Effector memory CD8-positive, alpha-beta T cell (primary cell): ENCODE results near the gene TEX22.
"Not testable (repeated sequence)": the region's sequence is repeated elsewhere in the genome, so short reads cannot be mapped to it uniquely, and the experiment has no call there.

Experiments
- ATAC-seq: fragments of 150-1000 bp; cut with Tn5 transposase; replicated peaks from 2 replicates; pipeline ENCODE4 v1.10.0; 2021; ENCODE audit warnings: mild to moderate bottlenecking, moderate library complexity
- DNase-seq, 3 experiments: peaks; one replicate each; pipeline ENCODE4 v3.0.0; 2021
- H3K27ac Mint-ChIP-seq, 2 donors: one replicate each; pipeline ENCODE4 v1.8.0; 2022; ENCODE audit warnings: mild to moderate bottlenecking in 2 of 2, mixed read lengths in 2 of 2, moderate library complexity in 2 of 2
- H3K27me3 Mint-ChIP-seq, 2 donors: one replicate each; pipeline ENCODE4 v1.8.0; 2022; ENCODE audit warnings: mixed read lengths in 2 of 2
- H3K36me3 Mint-ChIP-seq: one replicate; pipeline ENCODE4 v1.8.0; 2022; ENCODE audit warnings: mild to moderate bottlenecking, moderate library complexity, mixed read lengths; ENCODE audit not compliant: insufficient read depth
- H3K4me1 Mint-ChIP-seq, 2 donors: one replicate each; pipeline ENCODE4 v1.8.0; 2022; ENCODE audit warnings: low read depth in 2 of 2, mixed read lengths in 2 of 2
- H3K4me3 Mint-ChIP-seq, 2 donors: one replicate each; pipeline ENCODE4 v1.8.0; 2022; ENCODE audit warnings: mild to moderate bottlenecking in 2 of 2, mixed read lengths in 2 of 2, moderate library complexity in 2 of 2
- H3K9me3 Mint-ChIP-seq, 2 donors: one replicate each; pipeline ENCODE4 v1.8.0; 2022; ENCODE audit warnings: mixed read lengths in 2 of 2

TEX22 gene

DNA sequence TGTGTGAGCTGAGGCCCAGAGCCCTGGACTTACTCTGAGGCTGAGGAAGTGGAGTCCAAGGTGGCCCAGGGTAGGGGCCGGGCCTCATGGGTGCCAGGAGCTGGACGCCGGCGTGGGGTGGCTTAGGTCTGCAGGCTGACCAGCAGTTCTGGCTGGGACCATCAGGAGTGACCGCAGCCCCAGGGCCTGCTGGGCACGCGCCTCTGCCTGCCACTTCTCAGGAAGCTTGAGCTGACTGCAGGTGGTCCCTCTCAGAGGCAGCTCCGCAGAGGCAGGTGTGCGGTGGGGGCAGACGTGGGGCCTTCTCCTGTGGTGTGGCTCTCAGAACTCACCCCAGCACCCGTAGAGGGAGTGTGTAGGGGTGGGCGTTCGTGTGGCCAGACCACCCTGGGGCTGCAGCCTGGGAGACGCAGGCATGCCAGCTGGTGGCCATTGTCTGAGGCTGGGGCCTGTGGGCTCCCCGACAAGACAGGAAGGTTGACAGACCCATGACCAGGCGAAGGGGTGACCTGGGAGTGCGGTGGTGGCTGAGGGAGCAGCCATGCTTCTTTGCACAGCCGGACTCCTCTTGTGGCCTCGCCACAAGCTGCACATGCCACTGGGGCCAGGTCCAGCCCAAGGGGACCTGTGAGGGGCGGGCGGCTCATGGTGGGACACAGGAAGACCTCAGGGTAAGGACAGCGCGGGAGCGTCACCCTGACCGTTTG lies 40.0 kb upstream of the TEX22 start:
- ATAC-seq (no peak), DNase-seq (no peak)
- H3K4me1 Mint-ChIP-seq, result no peaks in the 10 kb centered on the region
- no peak overlapping the region for H3K4me3 Mint-ChIP-seq
- H3K27ac Mint-ChIP-seq, result no peak overlapping the region
- no peaks in the 10 kb centered on the region for H3K9me3 Mint-ChIP-seq
- H3K36me3 Mint-ChIP-seq, result peaks cover 21% of the 10 kb centered on the region
- no peaks in the 10 kb centered on the region for H3K27me3 Mint-ChIP-seq

GRCh38 chr14:105358943-105359342 lies 39.4 kb upstream of the TEX22 start:
- ATAC-seq (no peak), DNase-seq (no peak)
- no peaks in the 10 kb centered on the region for H3K9me3 Mint-ChIP-seq
- no peaks in the 10 kb centered on the region for H3K27me3 Mint-ChIP-seq
- H3K27ac Mint-ChIP-seq, result no peak overlapping the region
- no peak overlapping the region for H3K4me3 Mint-ChIP-seq
- H3K4me1 Mint-ChIP-seq, result peaks cover 4 to 5% of the 10 kb centered on the region in 2 donors
- H3K36me3 Mint-ChIP-seq, result peaks cover 22% of the 10 kb centered on the region

GRCh38 chr14:105361412-105361811 lies 36.9 kb upstream of the TEX22 start:
- H3K36me3 Mint-ChIP-seq, result peaks cover 22% of the 10 kb centered on the region
- DNase-seq, ATAC-seq, H3K4me3 Mint-ChIP-seq, H3K27me3 Mint-ChIP-seq, H3K9me3 Mint-ChIP-seq, H3K27ac Mint-ChIP-seq, H3K4me1 Mint-ChIP-seq: not testable (repeated sequence)

- Mint-ChIP-seq H3K4me3 (peak overlapping the region; percentile 77 to 85), H3K9me3 (no peaks in the 10 kb centered on the region), H3K27me3 (no peaks in the 10 kb centered on the region), H3K27ac (peak overlapping the region; percentile 65 to 71), H3K36me3 (peaks cover 20% of the 10 kb centered on the region), H3K4me1 (peaks cover 6 to 7% of the 10 kb centered on the region in 2 donors)
- peak; percentile 87 for ATAC-seq
- DNase-seq, result peak; percentile 40 to 54 (median 50)
Measured at GRCh38 chr14:105363847-105364708, 34.3 kb upstream of the TEX22 start.

DNA sequence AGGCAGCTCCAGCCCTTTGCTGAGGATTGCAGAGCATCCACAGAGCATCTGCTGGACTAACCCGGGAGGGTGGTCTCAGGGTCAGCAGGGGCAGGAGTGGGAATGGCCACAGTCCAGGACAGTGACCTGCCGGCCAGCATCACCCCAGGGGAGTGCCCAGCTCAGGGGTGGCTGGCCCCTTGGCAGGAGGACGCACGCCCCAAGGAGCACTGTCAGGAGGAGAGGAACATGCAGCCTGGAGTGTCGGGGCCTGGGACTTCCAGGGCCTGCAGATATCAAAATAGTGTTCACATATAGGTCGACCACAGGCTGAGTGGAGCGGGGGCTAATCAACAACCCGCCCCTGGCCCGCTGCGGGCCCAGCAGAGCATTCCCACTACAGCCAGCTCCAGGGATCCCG lies 33.2 kb upstream of the TEX22 start:
- DNase-seq (no peak), ATAC-seq (no peak)
- Mint-ChIP-seq H3K9me3 (no peaks in the 10 kb centered on the region), H3K36me3 (peaks cover 18% of the 10 kb centered on the region), H3K27me3 (no peaks in the 10 kb centered on the region), H3K4me3 (peak overlapping the region in 1 of 2 donors; percentile 44), H3K4me1 (peaks cover 6 to 7% of the 10 kb centered on the region in 2 donors), H3K27ac (no peak overlapping the region)

DNA sequence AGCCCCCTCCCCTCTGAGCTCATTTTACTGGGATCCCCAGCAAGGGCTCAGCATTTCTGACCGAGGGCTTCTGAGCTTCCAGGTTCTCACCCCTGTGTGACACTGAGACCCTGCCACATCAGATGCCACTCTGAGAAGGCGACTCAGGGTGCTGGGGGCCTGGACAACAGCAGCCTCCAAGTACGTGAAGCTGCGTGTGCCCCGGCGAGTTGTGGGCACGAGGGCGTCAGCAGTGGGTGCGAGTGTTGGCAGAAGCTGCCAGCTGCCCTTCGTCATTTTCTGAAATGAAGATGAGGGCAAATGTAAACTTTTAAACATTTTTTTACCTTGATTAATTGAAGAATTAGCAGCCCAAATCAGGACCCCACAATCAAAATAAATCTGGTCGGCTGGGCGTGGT lies 32.7 kb upstream of the TEX22 start:
- Mint-ChIP-seq H3K9me3 (no peaks in the 10 kb centered on the region), H3K27ac (no peak overlapping the region), H3K4me3 (no peak overlapping the region), H3K4me1 (peaks cover 6 to 7% of the 10 kb centered on the region in 2 donors), H3K27me3 (no peaks in the 10 kb centered on the region), H3K36me3 (peaks cover 15% of the 10 kb centered on the region)
- DNase-seq (no peak), ATAC-seq (no peak)

DNA sequence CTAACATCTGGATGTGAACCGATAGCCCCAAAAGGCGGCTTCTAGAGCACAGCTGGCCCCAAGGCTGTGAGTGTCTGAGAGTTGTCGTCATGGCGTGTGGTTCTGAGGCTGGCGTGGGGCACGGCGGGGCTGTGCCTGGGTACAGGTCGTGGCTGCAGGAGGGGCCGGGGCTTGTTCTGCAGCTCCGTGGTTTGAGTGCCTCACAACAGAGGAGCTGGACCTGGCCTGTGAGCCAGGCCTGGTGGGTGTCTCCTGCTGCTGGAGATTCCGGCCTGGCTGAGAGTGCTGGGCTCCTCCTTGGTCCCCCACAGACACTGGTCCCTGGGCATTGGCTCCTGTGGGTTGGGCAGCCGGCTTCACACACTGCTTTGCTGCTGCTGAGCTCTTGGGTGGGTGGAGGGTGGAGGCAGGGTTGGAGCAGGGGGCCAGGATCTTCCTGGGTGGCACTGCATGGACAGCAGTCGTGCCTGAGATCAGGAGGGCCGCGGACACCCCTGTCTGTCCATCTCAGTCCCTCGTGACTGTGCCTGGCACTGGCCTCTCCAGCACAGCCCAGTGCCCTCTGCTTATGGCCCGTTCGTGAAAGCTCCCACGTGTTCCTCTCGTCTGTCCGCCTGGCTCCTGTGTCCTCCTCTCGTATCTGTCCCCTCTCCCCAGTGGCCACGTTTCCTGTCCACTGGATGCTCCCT lies 31.8 kb upstream of the TEX22 start:
- Mint-ChIP-seq H3K36me3 (peaks cover 11% of the 10 kb centered on the region), H3K4me3 (no peak overlapping the region), H3K4me1 (peaks cover 7 to 8% of the 10 kb centered on the region in 2 donors), H3K27me3 (no peaks in the 10 kb centered on the region), H3K9me3 (no peaks in the 10 kb centered on the region), H3K27ac (no peak overlapping the region)
- ATAC-seq (no peak), DNase-seq (no peak)

GRCh38 chr14:105367116-105368031 lies 31.0 kb upstream of the TEX22 start:
- no peak overlapping the region for H3K27ac Mint-ChIP-seq
- H3K27me3 Mint-ChIP-seq, result no peaks in the 10 kb centered on the region
- no peak overlapping the region for H3K4me3 Mint-ChIP-seq
- DNase-seq, result no peak
- no peaks in the 10 kb centered on the region for H3K9me3 Mint-ChIP-seq
- no peak for ATAC-seq
- H3K36me3 Mint-ChIP-seq, result peaks cover 4% of the 10 kb centered on the region
- peaks cover 7 to 8% of the 10 kb centered on the region in 2 donors for H3K4me1 Mint-ChIP-seq

DNA sequence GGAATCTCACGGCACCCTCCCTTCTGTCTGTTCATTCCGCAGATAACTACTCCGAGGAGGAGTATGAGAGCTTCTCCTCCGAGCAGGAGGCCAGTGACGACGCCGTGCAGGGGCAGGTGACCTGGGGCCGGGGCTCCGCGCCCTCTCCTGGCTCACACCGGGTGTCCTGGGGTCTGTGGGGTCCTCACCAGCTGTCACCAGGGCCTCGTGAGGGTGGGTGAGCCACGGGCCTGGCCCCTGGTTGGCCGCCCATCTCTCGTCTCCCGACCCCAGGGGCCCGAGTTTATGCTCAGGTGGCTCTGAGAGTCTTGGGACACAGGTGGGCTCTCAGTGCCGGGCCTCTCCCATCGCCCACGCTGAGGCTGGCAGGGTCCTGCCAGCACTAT lies 30.3 kb upstream of the TEX22 start:
- peaks cover 7 to 8% of the 10 kb centered on the region in 2 donors for H3K4me1 Mint-ChIP-seq

DNA sequence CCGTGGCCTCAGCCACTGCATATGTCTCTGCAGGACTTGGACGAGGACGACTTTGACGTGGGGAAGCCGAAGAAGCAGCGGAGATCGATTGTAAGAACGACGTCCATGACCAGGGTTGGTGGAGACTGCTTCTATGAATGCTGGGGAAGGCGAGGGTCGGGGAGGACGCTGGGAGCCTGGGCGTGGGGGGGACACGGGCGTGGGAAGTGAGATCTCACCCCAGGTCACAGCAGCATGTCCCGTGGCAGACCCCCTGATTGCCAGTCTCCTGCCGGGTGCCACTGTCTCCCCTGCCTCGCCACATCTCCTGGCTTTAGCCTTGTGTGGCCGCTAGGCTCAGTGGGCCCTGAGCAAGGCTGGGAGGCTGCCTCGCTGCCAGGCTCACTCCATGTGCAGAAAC lies 29.9 kb upstream of the TEX22 start:
- DNase-seq (no peak), ATAC-seq (no peak)
- Mint-ChIP-seq H3K4me1 (peaks cover 7 to 8% of the 10 kb centered on the region in 2 donors), H3K27me3 (no peaks in the 10 kb centered on the region), H3K36me3 (peaks cover 4% of the 10 kb centered on the region), H3K4me3 (no peak overlapping the region), H3K27ac (no peak overlapping the region), H3K9me3 (no peaks in the 10 kb centered on the region)

More for the DNA sequence above, 30.3 kb upstream of the TEX22 start:
- H3K27ac Mint-ChIP-seq, result no peak overlapping the region
- no peak overlapping the region for H3K4me3 Mint-ChIP-seq
- no peaks in the 10 kb centered on the region for H3K9me3 Mint-ChIP-seq
- H3K36me3 Mint-ChIP-seq, result peaks cover 4% of the 10 kb centered on the region
- ATAC-seq (no peak), DNase-seq (no peak)
- H3K27me3 Mint-ChIP-seq, result no peaks in the 10 kb centered on the region

DNA sequence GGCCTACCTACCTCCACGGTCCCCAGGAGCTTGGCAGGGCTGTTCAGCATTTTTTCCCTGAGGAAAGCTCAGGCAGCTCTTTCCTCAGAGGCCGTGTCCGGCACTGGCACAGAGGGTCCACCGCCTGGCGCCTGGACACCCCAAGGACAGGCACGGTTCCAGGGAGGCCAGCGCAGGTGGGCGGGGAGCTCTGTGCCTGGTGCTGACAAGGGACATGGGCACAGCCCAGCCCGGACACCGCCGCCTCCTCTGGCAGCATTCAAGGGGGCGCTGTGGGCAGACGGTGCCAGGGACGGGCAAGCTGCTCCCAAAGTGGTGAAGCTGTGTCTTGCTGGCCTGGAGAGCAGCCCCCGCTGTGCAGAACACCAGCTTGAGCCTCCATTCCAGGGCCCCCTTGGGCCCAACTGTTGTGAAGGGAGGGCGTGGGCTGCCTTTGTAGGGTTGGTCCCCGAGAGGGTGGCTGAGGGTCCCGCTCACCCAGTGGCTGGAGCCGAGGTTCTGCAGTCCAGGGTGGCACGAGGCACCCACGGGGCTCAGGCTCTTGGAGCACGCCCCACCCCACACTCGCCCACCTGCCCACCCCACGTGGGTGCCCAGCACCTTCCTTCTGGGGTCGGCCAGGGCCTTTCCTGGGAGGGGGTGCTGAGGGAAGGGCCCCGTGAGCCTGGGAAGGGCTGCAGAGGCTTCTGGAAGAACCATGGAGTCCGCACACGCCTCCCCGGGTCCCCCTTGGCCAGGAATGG lies 29.3 kb upstream of the TEX22 start:
- no peak for DNase-seq
- Mint-ChIP-seq H3K27ac (no peak overlapping the region), H3K27me3 (no peaks in the 10 kb centered on the region), H3K4me1 (peaks cover under 1 to 2% of the 10 kb centered on the region in 2 donors), H3K9me3 (no peaks in the 10 kb centered on the region), H3K36me3 (peaks cover 1% of the 10 kb centered on the region), H3K4me3 (no peak overlapping the region)
- ATAC-seq, result no peak

DNA sequence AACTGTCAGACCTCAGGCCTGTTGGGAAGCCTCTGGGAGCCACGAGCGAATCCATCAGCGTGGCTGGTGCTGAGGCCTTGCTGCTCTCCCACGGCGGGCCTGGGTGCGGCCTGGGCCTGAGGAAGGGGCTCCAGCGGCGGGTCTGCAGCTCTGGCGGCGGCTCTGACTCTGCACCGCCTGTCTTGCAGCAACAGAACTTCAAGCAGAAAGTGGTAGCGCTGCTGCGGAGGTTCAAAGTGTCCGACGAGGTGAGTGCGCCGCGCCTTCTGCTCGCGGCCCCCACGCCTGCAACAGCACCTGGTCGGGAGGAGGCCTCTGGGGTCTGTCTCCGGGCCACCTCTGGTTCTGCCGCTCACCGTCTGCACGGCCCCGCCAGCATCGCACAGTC lies 28.7 kb upstream of the TEX22 start:
- ATAC-seq (no peak), DNase-seq (no peak)
- no peaks in the 10 kb centered on the region for H3K9me3 Mint-ChIP-seq
- no peaks in the 10 kb centered on the region for H3K27me3 Mint-ChIP-seq
- peaks cover 0 to 1% of the 10 kb centered on the region in 2 donors for H3K4me1 Mint-ChIP-seq
- no peaks in the 10 kb centered on the region for H3K36me3 Mint-ChIP-seq
- no peak overlapping the region for H3K4me3 Mint-ChIP-seq
- H3K27ac Mint-ChIP-seq, result no peak overlapping the region
